ENCODE data around the gene SLC2A11. TPM values are rescaled to one million over a fixed set of nuclear protein-coding genes. Genes with fewer than 3 reads are reported as not detected.
"Not testable (repeated sequence)": the region's sequence is repeated elsewhere in the genome, so short reads cannot be mapped to it uniquely, and the experiment has no call there.

SLC2A11 gene
- total RNA-seq, 1 experiment from 2014 or later, result 9.4 TPM

- TF ChIP-seq EZH2phosphoT487 (IDR thresholded peaks at IDR 0.05; ENCODE audit: borderline replicate concordance, low read length), result no peak
- no peak for TF ChIP-seq EZH2 (IDR thresholded peaks at IDR 0.05; ENCODE audit: low read length, unreplicated experiment)
- TF ChIP-seq CTCF (conservative IDR thresholded peaks at IDR 0.05; ENCODE audit: low read depth, low read length), result no peak
- H3K9ac ChIP-seq (ENCODE audit: low read length), result no peak overlapping the region
- H3K4me3 ChIP-seq (ENCODE audit: low read length), result no peak overlapping the region
- H2AFZ ChIP-seq (ENCODE audit: low read length), result no peak overlapping the region
- POLR2A ChIA-PET (ENCODE audit: unreplicated experiment), result no interaction called here
- no peaks in the 10 kb centered on the region for H3F3A ChIP-seq (ENCODE audit: low read length, unreplicated experiment)
- intact Hi-C loops (cut with micrococcal nuclease), result no loop called here
- H3K4me1 ChIP-seq (ENCODE audit: insufficient read depth, low read length), result no peaks in the 10 kb centered on the region
- no peak for DNase-seq
- no peak overlapping the region for H3K4me2 ChIP-seq (ENCODE audit: low read length)
- H3K9me2 ChIP-seq (replicated peaks; ENCODE audit: low read length), result no peaks in the 10 kb centered on the region
- no peaks in the 10 kb centered on the region for H3K79me2 ChIP-seq (ENCODE audit: low read length)
- no peaks in the 10 kb centered on the region for H3K36me3 ChIP-seq (ENCODE audit: low read depth, low read length)
- BruUV-seq (replicated peaks), result no TSS peak
- H3K27me3 ChIP-seq (ENCODE audit: low read length), result no peaks in the 10 kb centered on the region
- CTCF ChIA-PET, result no interaction called here
- no peak overlapping the region for H3K27ac ChIP-seq (ENCODE audit: low read length)
- no peak for ATAC-seq
- no peaks in the 10 kb centered on the region for H3K9me3 ChIP-seq (ENCODE audit: low read length)
- H4K20me1 ChIP-seq (ENCODE audit: low read length), result no peaks in the 10 kb centered on the region
These were observed 49.0 kb downstream of the SLC2A11 start for GRCh38 chr22:23906641-23907040.

DNA sequence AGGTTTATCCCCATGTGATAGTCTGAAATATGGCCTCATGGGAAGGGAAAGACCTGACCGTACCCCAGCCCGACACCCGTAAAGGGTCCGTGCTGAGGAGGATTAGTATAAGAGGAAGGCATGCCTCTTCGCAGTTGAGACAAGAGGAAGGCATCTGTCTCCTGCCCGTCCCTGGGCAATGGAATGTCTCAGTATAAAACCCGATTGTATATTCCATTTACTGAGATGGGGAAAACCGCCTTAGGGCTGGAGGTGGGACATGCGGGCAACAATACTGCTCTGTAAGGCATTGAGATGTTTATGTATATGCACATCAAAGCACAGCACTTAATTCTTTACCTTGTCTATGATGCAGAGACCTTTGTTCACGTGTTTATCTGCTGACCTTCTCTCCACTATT is 49.7 kb downstream of the SLC2A11 start:
- H3K4me1 ChIP-seq (ENCODE audit: insufficient read depth, low read length); H3K4me3 ChIP-seq (ENCODE audit: low read length); H3K9me2 ChIP-seq (replicated peaks; ENCODE audit: low read length); H4K20me1 ChIP-seq (ENCODE audit: low read length); H3K27ac ChIP-seq (ENCODE audit: low read length); H3F3A ChIP-seq (ENCODE audit: low read length, unreplicated experiment); H3K9ac ChIP-seq (ENCODE audit: low read length); ATAC-seq; DNase-seq; intact Hi-C loops (cut with micrococcal nuclease); H2AFZ ChIP-seq (ENCODE audit: low read length); H3K27me3 ChIP-seq (ENCODE audit: low read length); H3K4me2 ChIP-seq (ENCODE audit: low read length); H3K9me3 ChIP-seq (ENCODE audit: low read length); BruUV-seq (replicated peaks); H3K79me2 ChIP-seq (ENCODE audit: low read length); CTCF ChIA-PET; POLR2A ChIA-PET (ENCODE audit: unreplicated experiment); H3K36me3 ChIP-seq (ENCODE audit: low read depth, low read length): not testable (repeated sequence)

- ATAC-seq, result no peak
- Histone ChIP-seq H3K4me2 (ENCODE audit: low read length) (no peak overlapping the region), H3K27me3 (ENCODE audit: low read length) (no peaks in the 10 kb centered on the region), H3K36me3 (ENCODE audit: low read depth, low read length) (no peaks in the 10 kb centered on the region), H3K9ac (ENCODE audit: low read length) (no peak overlapping the region), H2AFZ (ENCODE audit: low read length) (no peak overlapping the region), H3K27ac (ENCODE audit: low read length) (no peak overlapping the region), H4K20me1 (ENCODE audit: low read length) (no peaks in the 10 kb centered on the region), H3K4me1 (ENCODE audit: insufficient read depth, low read length) (peaks cover 6% of the 10 kb centered on the region; the same call in 1 of the 2 replicates), H3K79me2 (ENCODE audit: low read length) (no peaks in the 10 kb centered on the region), H3K4me3 (ENCODE audit: low read length) (no peak overlapping the region), H3K9me2 (replicated peaks; ENCODE audit: low read length) (no peaks in the 10 kb centered on the region), H3F3A (ENCODE audit: low read length, unreplicated experiment) (no peaks in the 10 kb centered on the region), H3K9me3 (ENCODE audit: low read length) (no peaks in the 10 kb centered on the region)
- no TSS peak for BruUV-seq (replicated peaks)
- TF ChIP-seq EZH2phosphoT487 (IDR thresholded peaks at IDR 0.05; ENCODE audit: borderline replicate concordance, low read length) (no peak), CTCF (conservative IDR thresholded peaks at IDR 0.05; ENCODE audit: low read depth, low read length) (no peak), EZH2 (IDR thresholded peaks at IDR 0.05; ENCODE audit: low read length, unreplicated experiment) (no peak)
- ChIA-PET CTCF (no interaction called here), POLR2A (ENCODE audit: unreplicated experiment) (no interaction called here)
- DNase-seq, result no peak
- intact Hi-C loops (cut with micrococcal nuclease), result no loop called here
These were observed 51.0 kb downstream of the SLC2A11 start for GRCh38 chr22:23908587-23909205.
